ENCODE results near the gene MST1R. TPM values are rescaled to one million over a fixed set of nuclear protein-coding genes. Genes with fewer than 3 reads are reported as not detected.

MST1R gene
- total RNA-seq, 4 donors from 2014 or later = 1.7 to 6.1 (median 3.1) TPM

GRCh38 chr3:49879721-49880120, 24.0 kb downstream of the MST1R start:
- H3K27ac ChIP-seq = peak overlapping the region in 1 of 3 donors; percentile 39
- no peaks in the 10 kb centered on the region for H3K27me3 ChIP-seq
- no peak overlapping the region for H3K4me3 ChIP-seq (replicated peaks in 1 of 3)
- DNase-seq = peak; percentile 78 to 83
- 21 to 27% methylated on average over 2 of the region's 2 CpGs for WGBS, 2 donors
- H3K36me3 ChIP-seq = no peaks in the 10 kb centered on the region
- H3K9me3 ChIP-seq = no peaks in the 10 kb centered on the region
- intact Hi-C loops (cut with DNase I) = no loop called here
- peaks cover 0 to 8% of the 10 kb centered on the region in 2 donors for H3K4me1 ChIP-seq
- no peak for TF ChIP-seq POLR2A (IDR thresholded peaks at IDR 0.05)
- TF ChIP-seq, protein P1, sequence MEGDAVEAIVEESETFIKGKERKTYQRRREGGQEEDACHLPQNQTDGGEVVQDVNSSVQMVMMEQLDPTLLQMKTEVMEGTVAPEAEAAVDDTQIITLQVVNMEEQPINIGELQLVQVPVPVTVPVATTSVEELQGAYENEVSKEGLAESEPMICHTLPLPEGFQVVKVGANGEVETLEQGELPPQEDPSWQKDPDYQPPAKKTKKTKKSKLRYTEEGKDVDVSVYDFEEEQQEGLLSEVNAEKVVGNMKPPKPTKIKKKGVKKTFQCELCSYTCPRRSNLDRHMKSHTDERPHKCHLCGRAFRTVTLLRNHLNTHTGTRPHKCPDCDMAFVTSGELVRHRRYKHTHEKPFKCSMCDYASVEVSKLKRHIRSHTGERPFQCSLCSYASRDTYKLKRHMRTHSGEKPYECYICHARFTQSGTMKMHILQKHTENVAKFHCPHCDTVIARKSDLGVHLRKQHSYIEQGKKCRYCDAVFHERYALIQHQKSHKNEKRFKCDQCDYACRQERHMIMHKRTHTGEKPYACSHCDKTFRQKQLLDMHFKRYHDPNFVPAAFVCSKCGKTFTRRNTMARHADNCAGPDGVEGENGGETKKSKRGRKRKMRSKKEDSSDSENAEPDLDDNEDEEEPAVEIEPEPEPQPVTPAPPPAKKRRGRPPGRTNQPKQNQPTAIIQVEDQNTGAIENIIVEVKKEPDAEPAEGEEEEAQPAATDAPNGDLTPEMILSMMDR (IDR thresholded peaks at IDR 0.05) = peak in 1 of 6 experiments; percentile 7

- intact Hi-C loops (cut with DNase I) = no loop called here
- peaks cover 0 to 8% of the 10 kb centered on the region in 2 donors for H3K4me1 ChIP-seq
- H3K9me3 ChIP-seq = no peaks in the 10 kb centered on the region
- H3K27me3 ChIP-seq = no peaks in the 10 kb centered on the region
- no peaks in the 10 kb centered on the region for H3K36me3 ChIP-seq
- no peak for DNase-seq
- no peak overlapping the region for H3K4me3 ChIP-seq (replicated peaks in 1 of 3)
- no peak overlapping the region for H3K27ac ChIP-seq
- no peak for TF ChIP-seq POLR2A (IDR thresholded peaks at IDR 0.05)
- TF ChIP-seq, protein P1 (IDR thresholded peaks at IDR 0.05) = no peak
Measured at GRCh38 chr3:49878686-49879085, 25.0 kb downstream of the MST1R start.

- no peak overlapping the region for H3K4me3 ChIP-seq (replicated peaks in 1 of 3)
- no peaks in the 10 kb centered on the region for H3K9me3 ChIP-seq
- TF ChIP-seq, protein P1 (IDR thresholded peaks at IDR 0.05) = no peak
- no peak for TF ChIP-seq POLR2A (IDR thresholded peaks at IDR 0.05)
- intact Hi-C loops (cut with DNase I) = no loop called here
- H3K36me3 ChIP-seq = no peaks in the 10 kb centered on the region
- no peaks in the 10 kb centered on the region for H3K27me3 ChIP-seq
- WGBS, 2 donors = 86 to 90% methylated on average over 1 to 2 of the region's 2 CpGs
- no peak for DNase-seq
- peaks cover 0 to 15% of the 10 kb centered on the region in 2 donors for H3K4me1 ChIP-seq
- no peak overlapping the region for H3K27ac ChIP-seq
Measured at GRCh38 chr3:49877716-49878115, 26.0 kb downstream of the MST1R start.

DNA sequence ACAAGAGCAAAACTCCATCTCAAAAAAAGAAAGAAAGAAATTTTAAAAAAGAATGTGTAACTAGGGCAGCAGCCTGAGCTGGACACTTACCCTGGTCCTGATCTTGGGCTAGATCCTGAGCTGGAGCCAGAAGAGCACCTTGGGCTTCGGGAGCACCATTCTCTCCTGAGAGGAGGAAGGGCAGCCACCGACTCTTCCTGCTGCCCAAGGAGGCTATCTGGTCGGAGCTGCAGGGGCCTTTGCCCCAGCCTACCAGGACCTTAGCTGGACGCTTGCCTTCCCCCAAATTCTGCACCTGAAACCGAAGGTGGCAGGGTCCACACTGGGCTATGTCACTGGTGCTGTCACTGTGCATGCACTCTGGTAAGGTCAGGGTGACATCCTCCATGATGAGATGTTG, 27.1 kb downstream of the MST1R start:
- H3K36me3 ChIP-seq = no peaks in the 10 kb centered on the region
- 86 to 89% methylated on average over 4 to 5 of the region's 5 CpGs for WGBS, 2 donors
- peaks cover 0 to 19% of the 10 kb centered on the region in 2 donors for H3K4me1 ChIP-seq
- H3K4me3 ChIP-seq (replicated peaks in 1 of 3) = no peak overlapping the region
- intact Hi-C loops (cut with DNase I) = no loop called here
- H3K27me3 ChIP-seq = no peaks in the 10 kb centered on the region
- no peak for DNase-seq
- TF ChIP-seq, protein P1 (IDR thresholded peaks at IDR 0.05) = no peak
- TF ChIP-seq POLR2A (IDR thresholded peaks at IDR 0.05) = no peak
- no peaks in the 10 kb centered on the region for H3K9me3 ChIP-seq
- H3K27ac ChIP-seq = no peak overlapping the region

- Histone ChIP-seq H3K27me3 (peaks cover 14% of the 10 kb centered on the region), H3K36me3 (no peaks in the 10 kb centered on the region), H3K4me1 (peaks cover 10 to 21% of the 10 kb centered on the region in 2 donors), H3K9me3 (no peaks in the 10 kb centered on the region), H3K4me3 (replicated peaks in 1 of 3) (no peak overlapping the region), H3K27ac (no peak overlapping the region)
- DNase-seq = no peak
- intact Hi-C loops (cut with DNase I) = no loop called here
- TF ChIP-seq POLR2A (IDR thresholded peaks at IDR 0.05) = no peak
- TF ChIP-seq, protein P1 (IDR thresholded peaks at IDR 0.05) = no peak
- 94 to 95% methylated on average over 3 to 4 of the region's 8 CpGs for WGBS, 2 donors
Measured at GRCh38 chr3:49873623-49874022, 30.1 kb downstream of the MST1R start.
